Peyer's patch (tissue), 4 donors: Measurements from ENCODE around the gene CTCFL.

Source experiments
- POLR2A ChIP-seq, 2 donors: fragments of 450-650 bp; IDR thresholded peaks; one replicate each; pipeline ENCODE4 v1.5.1; 2017; ENCODE audit warnings: antibody characterized with exemption in 2 of 2, mild to moderate bottlenecking in 2 of 2, moderate library complexity in 2 of 2
- TF ChIP-seq, protein P1 (sequence below), 6 experiments: fragments of 450-650 bp in 4 of 6; fragments of 200-600 bp in 2 of 6; sonication (generic) in 1 of 6; IDR thresholded peaks; one replicate each; pipeline ENCODE4 v1.5.1; 2017 to 2019; ENCODE audit warnings: antibody characterized with exemption in 6 of 6, mild to moderate bottlenecking in 3 of 6, moderate library complexity in 1 of 6

DNA sequence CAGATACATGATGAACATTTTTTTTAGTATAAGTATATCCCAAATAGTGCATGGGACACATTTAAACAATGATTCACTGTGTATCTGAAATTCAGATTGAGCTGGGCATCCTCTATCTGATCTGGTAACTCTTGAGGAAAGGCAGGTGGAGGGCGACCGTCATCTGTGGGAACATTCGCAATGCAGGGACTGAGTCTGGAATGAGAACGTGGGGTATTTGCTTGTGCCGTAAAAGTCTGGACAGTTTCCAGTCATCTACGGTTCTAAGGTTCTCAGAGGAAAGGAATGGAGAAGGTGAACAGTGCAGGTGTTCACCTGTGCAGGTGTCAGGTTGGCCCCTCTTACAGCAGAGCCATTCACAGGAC lies 22.6 kb downstream of the CTCFL start:
- TF ChIP-seq, protein P1, sequence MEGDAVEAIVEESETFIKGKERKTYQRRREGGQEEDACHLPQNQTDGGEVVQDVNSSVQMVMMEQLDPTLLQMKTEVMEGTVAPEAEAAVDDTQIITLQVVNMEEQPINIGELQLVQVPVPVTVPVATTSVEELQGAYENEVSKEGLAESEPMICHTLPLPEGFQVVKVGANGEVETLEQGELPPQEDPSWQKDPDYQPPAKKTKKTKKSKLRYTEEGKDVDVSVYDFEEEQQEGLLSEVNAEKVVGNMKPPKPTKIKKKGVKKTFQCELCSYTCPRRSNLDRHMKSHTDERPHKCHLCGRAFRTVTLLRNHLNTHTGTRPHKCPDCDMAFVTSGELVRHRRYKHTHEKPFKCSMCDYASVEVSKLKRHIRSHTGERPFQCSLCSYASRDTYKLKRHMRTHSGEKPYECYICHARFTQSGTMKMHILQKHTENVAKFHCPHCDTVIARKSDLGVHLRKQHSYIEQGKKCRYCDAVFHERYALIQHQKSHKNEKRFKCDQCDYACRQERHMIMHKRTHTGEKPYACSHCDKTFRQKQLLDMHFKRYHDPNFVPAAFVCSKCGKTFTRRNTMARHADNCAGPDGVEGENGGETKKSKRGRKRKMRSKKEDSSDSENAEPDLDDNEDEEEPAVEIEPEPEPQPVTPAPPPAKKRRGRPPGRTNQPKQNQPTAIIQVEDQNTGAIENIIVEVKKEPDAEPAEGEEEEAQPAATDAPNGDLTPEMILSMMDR (IDR thresholded peaks at IDR 0.05), result no peak
- TF ChIP-seq POLR2A (IDR thresholded peaks at IDR 0.05), result no peak
